Neutrophil (primary cell): ENCODE measurements around the gene MAP4.

ENCODE experiments used
- H3K27ac ChIP-seq: fragments of 200-600 bp; sonication (generic); 2 replicates; pipeline ENCODE4 v1.5.1; 2016; ENCODE audit warnings: mild to moderate bottlenecking, moderate library complexity
- H3K27me3 ChIP-seq: fragments of 200-600 bp; sonication (generic); 2 replicates; pipeline ENCODE4 v1.6.0; 2016; ENCODE audit warnings: mild to moderate bottlenecking
- H3K36me3 ChIP-seq: fragments of 200-600 bp; sonication (generic); 2 replicates; pipeline ENCODE4 v1.5.1; 2017
- H3K4me1 ChIP-seq, 2 experiments: fragments of 200-600 bp in 1 of 2; sonication (generic) in 1 of 2; 1 replicate in 1 of 2; 2 replicates in 1 of 2; pipeline versions ENCODE4 v1.5.1 to v1.6.1; 2013 to 2016; ENCODE audit warnings: low read depth in 1 of 2, low read length in 1 of 2, mild to moderate bottlenecking in 1 of 2, moderate library complexity in 1 of 2; ENCODE audit not compliant: control insufficient read depth in 1 of 2, insufficient read depth in 1 of 2
- H3K4me3 ChIP-seq, 2 experiments: fragments of 200-600 bp in 1 of 2; sonication (generic) in 1 of 2; 1 replicate in 1 of 2; 2 replicates in 1 of 2; pipeline ENCODE4 v1.5.1; 2013 to 2016; ENCODE audit warnings: low read depth in 1 of 2, low read length in 1 of 2, mild to moderate bottlenecking in 1 of 2, moderate library complexity in 1 of 2
- H3K9me3 ChIP-seq: fragments of 200-600 bp; sonication (generic); 2 replicates; pipeline ENCODE4 v1.5.1; 2016
- CTCF ChIP-seq: fragments of 200-600 bp; sonication (generic); IDR thresholded peaks from 2 replicates; pipeline ENCODE4 v1.5.1; 2016; ENCODE audit warnings: antibody characterized with exemption

MAP4 gene

GRCh38 chr3:48034000-48034516 is 17.8 kb upstream of the MAP4 start:
- TF ChIP-seq CTCF, result no peak
- H3K9me3 ChIP-seq, result no peaks in the 10 kb centered on the region
- no peaks in the 10 kb centered on the region for H3K36me3 ChIP-seq
- no peak overlapping the region for H3K27ac ChIP-seq
- H3K4me3 ChIP-seq, result no peak overlapping the region
- no peaks in the 10 kb centered on the region for H3K27me3 ChIP-seq
- no peaks in the 10 kb centered on the region for H3K4me1 ChIP-seq

- Histone ChIP-seq H3K27me3 (no peaks in the 10 kb centered on the region), H3K4me1 (no peaks in the 10 kb centered on the region), H3K36me3 (no peaks in the 10 kb centered on the region), H3K9me3 (no peaks in the 10 kb centered on the region), H3K4me3 (no peak overlapping the region), H3K27ac (no peak overlapping the region)
- no peak for TF ChIP-seq CTCF
Measured at GRCh38 chr3:48030188-48030587, 14.0 kb upstream of the MAP4 start.

- H3K27ac ChIP-seq, result no peak overlapping the region
Measured at GRCh38 chr3:48026951-48027908, 11.0 kb upstream of the MAP4 start.

GRCh38 chr3:48026098-48026497 is 9.9 kb upstream of the MAP4 start:
- Histone ChIP-seq H3K4me1 (no peaks in the 10 kb centered on the region), H3K27ac (no peak overlapping the region), H3K27me3 (no peaks in the 10 kb centered on the region), H3K4me3 (no peak overlapping the region), H3K36me3 (no peaks in the 10 kb centered on the region), H3K9me3 (no peaks in the 10 kb centered on the region)
- TF ChIP-seq CTCF, result no peak

More at GRCh38 chr3:48026951-48027908, 11.0 kb upstream of the MAP4 start:
- no peaks in the 10 kb centered on the region for H3K27me3 ChIP-seq
- H3K4me3 ChIP-seq, result no peak overlapping the region
- H3K4me1 ChIP-seq, result no peaks in the 10 kb centered on the region
- no peaks in the 10 kb centered on the region for H3K9me3 ChIP-seq
- TF ChIP-seq CTCF, result no peak
- no peaks in the 10 kb centered on the region for H3K36me3 ChIP-seq

GRCh38 chr3:48024401-48024800 is 8.2 kb upstream of the MAP4 start:
- H3K27ac ChIP-seq, result no peak overlapping the region

More at GRCh38 chr3:48024401-48024800, 8.2 kb upstream of the MAP4 start:
- TF ChIP-seq CTCF, result no peak
- Histone ChIP-seq H3K9me3 (no peaks in the 10 kb centered on the region), H3K4me3 (no peak overlapping the region), H3K4me1 (no peaks in the 10 kb centered on the region), H3K27me3 (no peaks in the 10 kb centered on the region), H3K36me3 (no peaks in the 10 kb centered on the region)
